ENCODE data around the gene FOXG1. TPM values are rescaled to one million over a fixed set of nuclear protein-coding genes. Genes with fewer than 3 reads are reported as not detected.

FOXG1 gene
- total and polyA plus RNA-seq, 10 donors, result 0.03 to 0.12 (median 0.04) TPM; not detected in 6

DNA sequence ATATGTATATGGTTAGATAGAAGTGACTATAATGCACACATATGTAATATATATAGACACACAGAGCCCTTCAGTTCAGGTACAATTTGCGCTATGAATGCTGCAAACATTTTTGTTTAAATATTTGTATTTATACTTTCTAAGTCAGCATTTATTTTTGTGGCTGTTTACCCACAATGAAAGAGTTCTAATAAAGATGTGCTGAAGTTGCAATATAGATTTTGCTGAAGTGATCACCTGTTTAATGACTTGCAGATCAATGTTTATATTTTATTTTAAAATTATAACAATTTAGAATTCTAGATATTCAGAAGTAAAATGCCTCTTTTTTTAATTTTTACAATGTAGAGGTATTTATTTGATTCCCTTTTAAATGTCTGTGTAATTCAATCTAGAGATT is 3.5 kb downstream of the FOXG1 start:
- no peak for DNase-seq
- H3K9me3 ChIP-seq, result peaks cover 0 to 24% (median 0%) of the 10 kb centered on the region in 8 donors
- H3K36me3 ChIP-seq, result no peaks in the 10 kb centered on the region
- no peak overlapping the region for H3K27ac ChIP-seq
- H3K4me1 ChIP-seq, result peaks cover 0 to 24% (median 18%) of the 10 kb centered on the region in 6 donors
- 29 to 40% (median 38%) methylated on average over 1 of the region's 1 CpG for WGBS, 5 donors
- H3K4me3 ChIP-seq, result no peak overlapping the region
- peaks cover 8 to 100% (median 83%) of the 10 kb centered on the region in 7 donors for H3K27me3 ChIP-seq (replicated peaks in 1 of 7)
- intact Hi-C loops (cut with DNase I; ENCODE audit: low total_unique reads), result no loop called here
- no peak for TF ChIP-seq POLR2AphosphoS5 (IDR thresholded peaks at IDR 0.05)
- TF ChIP-seq CTCF (IDR thresholded peaks at IDR 0.05 in 8 of 11, conservative IDR thresholded peaks at IDR 0.05 in 3 of 11), result no peak
- TF ChIP-seq POLR2A (IDR thresholded peaks at IDR 0.05), result no peak

- Histone ChIP-seq H3K27ac (no peak overlapping the region), H3K27me3 (replicated peaks in 1 of 7) (peaks cover 8 to 100% (median 81%) of the 10 kb centered on the region in 7 donors), H3K36me3 (no peaks in the 10 kb centered on the region), H3K4me3 (no peak overlapping the region), H3K4me1 (peaks cover 0 to 19% (median 16%) of the 10 kb centered on the region in 6 donors), H3K9me3 (peaks cover 0 to 23% (median 0%) of the 10 kb centered on the region in 8 donors)
- DNase-seq, result no peak
- TF ChIP-seq CTCF (IDR thresholded peaks at IDR 0.05 in 8 of 11, conservative IDR thresholded peaks at IDR 0.05 in 3 of 11), result no peak
- intact Hi-C loops (cut with DNase I; ENCODE audit: low total_unique reads), result no loop called here
Measured at GRCh38 chr14:28770630-28771029, 4.0 kb downstream of the FOXG1 start.

DNA sequence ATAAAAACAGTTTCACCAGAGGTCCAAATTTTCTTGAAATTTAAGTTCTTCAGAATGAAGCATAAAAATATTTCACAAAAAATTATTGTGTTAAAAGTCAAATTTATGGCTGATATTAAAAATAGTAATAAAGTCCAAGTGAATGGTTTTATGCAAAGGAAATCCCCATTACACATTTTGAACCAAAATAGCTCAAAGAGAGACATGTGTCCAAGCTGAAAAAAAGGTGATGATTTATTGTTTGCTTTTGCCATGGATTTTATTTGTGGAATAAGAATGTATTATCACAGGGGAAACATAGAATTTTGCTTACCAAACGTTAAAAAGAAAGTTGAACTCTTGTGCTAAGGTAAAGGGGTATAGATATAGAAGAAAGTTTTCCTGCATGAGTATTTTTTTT is 4.6 kb downstream of the FOXG1 start:
- TF ChIP-seq CTCF (IDR thresholded peaks at IDR 0.05 in 8 of 11, conservative IDR thresholded peaks at IDR 0.05 in 3 of 11) (no peak), POLR2AphosphoS5 (IDR thresholded peaks at IDR 0.05) (no peak), POLR2A (IDR thresholded peaks at IDR 0.05) (no peak)
- no peak overlapping the region for H3K27ac ChIP-seq
- WGBS, 5 donors, result 4 to 9% (median 6%) methylated on average over 1 of the region's 1 CpG
- DNase-seq, result no peak
- H3K4me3 ChIP-seq, result no peak overlapping the region
- H3K36me3 ChIP-seq, result no peaks in the 10 kb centered on the region
- intact Hi-C loops (cut with DNase I; ENCODE audit: low total_unique reads), result no loop called here
- H3K4me1 ChIP-seq, result peaks cover 0 to 13% (median 10%) of the 10 kb centered on the region in 6 donors
- H3K27me3 ChIP-seq (replicated peaks in 1 of 7), result peaks cover 8 to 100% (median 80%) of the 10 kb centered on the region in 7 donors
- H3K9me3 ChIP-seq, result peaks cover 0 to 18% (median 0%) of the 10 kb centered on the region in 8 donors

GRCh38 chr14:28772613-28773012 is 6.0 kb downstream of the FOXG1 start:
- H3K4me1 ChIP-seq, result peaks cover 0 to 6% (median 4%) of the 10 kb centered on the region in 6 donors
- peaks cover 8 to 100% (median 80%) of the 10 kb centered on the region in 7 donors for H3K27me3 ChIP-seq (replicated peaks in 1 of 7)
- intact Hi-C loops (cut with DNase I; ENCODE audit: low total_unique reads), result no loop called here
- H3K36me3 ChIP-seq, result no peaks in the 10 kb centered on the region
- H3K9me3 ChIP-seq, result peaks cover 0 to 12% (median 0%) of the 10 kb centered on the region in 8 donors
- no peak overlapping the region for H3K4me3 ChIP-seq
- WGBS, 5 donors, result 5 to 18% (median 9%) methylated on average over 3 of the region's 3 CpGs
- TF ChIP-seq CTCF (IDR thresholded peaks at IDR 0.05 in 8 of 11, conservative IDR thresholded peaks at IDR 0.05 in 3 of 11) (no peak), POLR2A (IDR thresholded peaks at IDR 0.05) (no peak), POLR2AphosphoS5 (IDR thresholded peaks at IDR 0.05) (no peak)
- DNase-seq, result no peak
- H3K27ac ChIP-seq, result no peak overlapping the region
